Right ventricle myocardium inferior (tissue), 1 donor: Measurements from ENCODE around the gene ACVR1. TPM values are rescaled to one million over a fixed set of nuclear protein-coding genes. Genes with fewer than 3 reads are reported as not detected.
A peak's percentile ranks its signal among the peaks of the same experiment; 100 is the strongest.
"Not testable (repeated sequence)": the region's sequence is repeated elsewhere in the genome, so short reads cannot be mapped to it uniquely, and the experiment has no call there.

Experiments
- ATAC-seq: fragments of 200-7000 bp; cut with Tn5 transposase; one replicate; pipeline ENCODE4 v1.9.1; 2020; ENCODE audit warnings: mild to moderate bottlenecking, moderate library complexity
- DNase-seq: peaks from one replicate; pipeline ENCODE4 v3.0.0; 2021; ENCODE audit errors: missing footprints
- intact Hi-C: fragments of 100-400 bp; cut with DNase I; formaldehyde crosslinking; loops from one replicate; pipeline ENCODE4 v1.11.0; 2022
- total RNA-seq: library from RNA; stranded (reverse); fragmentation: NEBNext Ultra II Directional; extraction: Animal tissue kit (Norgen Biotek cat#: 25700); gene quantifications from one replicate; pipeline ENCODE4 v1.2.1, GENCODE V29; 2021
- donor health status: DM: no; HTN: yes; CAD: no; lungs with severe emphysema.

ACVR1 gene
- total RNA-seq, 1 donor from 2014 or later = 25.3 TPM

DNA sequence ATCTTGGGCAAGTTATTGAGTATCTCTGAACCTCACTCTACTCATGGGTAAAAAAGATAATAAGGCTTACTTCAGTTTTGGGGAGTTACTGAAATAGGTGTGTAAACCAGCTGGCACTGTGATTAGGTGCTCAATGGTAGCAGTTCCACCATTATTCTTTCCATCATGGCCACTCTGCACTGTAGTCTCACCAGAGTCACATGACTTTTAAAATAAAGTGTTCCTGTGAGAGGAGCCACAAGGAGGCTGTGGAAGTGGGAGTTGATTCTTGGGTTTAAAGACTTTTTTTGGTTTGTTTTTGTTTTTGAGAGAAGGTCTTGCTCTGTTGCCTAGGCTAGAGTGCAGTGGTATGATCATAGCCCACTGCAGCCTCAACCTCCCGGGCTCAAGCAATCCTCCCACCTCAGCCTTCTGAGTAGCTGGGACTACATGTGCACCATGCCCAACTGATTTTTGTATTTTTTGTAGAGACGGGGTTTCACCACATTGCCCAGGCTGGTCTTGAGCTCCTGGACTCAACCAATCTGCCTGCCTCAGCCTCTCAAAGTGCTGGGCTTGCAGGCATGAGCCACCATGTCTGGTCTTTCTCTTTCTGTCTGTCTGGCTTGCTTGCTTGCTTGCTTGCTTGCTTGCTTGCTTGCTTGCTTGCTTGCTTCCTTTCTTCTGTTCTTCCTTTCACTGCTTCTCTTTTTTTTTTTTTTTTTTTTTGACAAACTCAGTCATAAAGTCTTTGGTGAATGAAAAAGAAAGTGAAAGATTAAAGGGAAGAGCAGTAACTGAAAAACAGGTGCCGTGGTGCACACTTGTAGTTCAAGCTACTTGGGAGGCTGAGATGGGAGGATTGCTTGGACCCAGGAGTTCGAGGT is 21.2 kb upstream of the ACVR1 start:
- no peak for DNase-seq
- ATAC-seq = no peak
- intact Hi-C loops = no loop called here

DNA sequence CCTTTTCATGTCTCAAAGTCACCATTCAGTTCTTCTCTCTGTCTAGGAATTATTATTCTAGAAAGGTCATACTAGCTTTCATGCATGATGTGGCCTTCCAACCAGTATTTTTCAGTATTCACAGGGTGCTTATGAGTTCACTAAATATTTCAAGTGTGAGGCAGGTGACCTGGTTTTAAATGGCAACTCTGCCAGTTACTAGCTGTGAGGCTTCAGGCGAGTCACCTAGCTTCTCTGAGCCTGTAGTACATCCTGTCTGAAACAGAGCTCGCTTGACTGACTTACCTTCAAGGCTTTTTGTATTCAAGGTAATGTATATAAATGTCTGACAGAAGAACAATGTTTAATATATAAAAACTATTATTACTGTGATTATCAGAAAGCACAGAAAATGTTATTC is 19.4 kb upstream of the ACVR1 start:
- intact Hi-C loops = no loop called here
- DNase-seq (no peak), ATAC-seq (no peak)

GRCh38 chr2:157894694-157895435 is 18.7 kb upstream of the ACVR1 start:
- no peak for ATAC-seq
- no peak for DNase-seq
- intact Hi-C loops = no loop called here

DNA sequence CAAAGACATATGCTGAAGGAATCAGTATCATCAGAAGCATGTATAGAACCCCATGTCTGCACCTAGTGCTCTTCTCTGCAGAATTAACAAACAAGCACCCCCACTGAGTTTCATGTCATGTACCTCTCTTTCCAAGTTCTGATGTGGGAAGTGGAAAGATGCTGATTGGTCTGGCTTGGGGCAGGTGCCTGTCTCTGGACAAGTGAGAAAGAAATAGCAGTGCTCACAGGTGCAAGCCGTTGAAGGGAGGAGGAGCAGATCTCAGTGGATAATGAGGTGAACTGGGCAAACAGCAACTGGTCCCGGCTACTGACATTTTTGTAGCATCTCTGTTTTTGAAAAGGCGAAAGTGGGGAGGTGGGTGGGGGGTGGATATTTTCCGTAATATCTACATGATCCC is 17.5 kb upstream of the ACVR1 start:
- DNase-seq (no peak), ATAC-seq (no peak)
- intact Hi-C loops = no loop called here

- DNase-seq (no peak), ATAC-seq (no peak)
- intact Hi-C loops = no loop called here
Observed at GRCh38 chr2:157891643-157892041, 15.5 kb upstream of the ACVR1 start.

- intact Hi-C loops = no loop called here
- ATAC-seq (no peak), DNase-seq (no peak)
Observed at GRCh38 chr2:157890969-157891642, 15.0 kb upstream of the ACVR1 start.

DNA sequence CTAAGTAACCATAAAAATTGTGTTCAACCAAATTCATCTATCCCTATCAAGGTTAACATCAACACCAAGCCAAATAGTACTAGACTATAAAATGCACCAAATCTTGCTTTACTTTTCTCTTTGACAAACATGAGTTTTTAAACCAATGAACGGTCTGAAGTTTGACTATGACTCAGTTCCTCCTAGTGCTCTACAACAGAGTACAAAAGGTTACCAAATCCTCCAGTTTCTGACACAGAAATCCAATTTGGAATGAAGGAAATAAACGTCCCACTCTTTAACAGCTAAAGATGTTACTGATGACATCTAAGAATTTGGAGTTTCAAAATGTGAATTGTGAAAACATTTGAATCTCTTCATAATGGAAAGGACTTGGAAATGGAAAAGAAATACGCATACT is 11.8 kb upstream of the ACVR1 start:
- ATAC-seq (no peak), DNase-seq (no peak)
- intact Hi-C loops = no loop called here

DNA sequence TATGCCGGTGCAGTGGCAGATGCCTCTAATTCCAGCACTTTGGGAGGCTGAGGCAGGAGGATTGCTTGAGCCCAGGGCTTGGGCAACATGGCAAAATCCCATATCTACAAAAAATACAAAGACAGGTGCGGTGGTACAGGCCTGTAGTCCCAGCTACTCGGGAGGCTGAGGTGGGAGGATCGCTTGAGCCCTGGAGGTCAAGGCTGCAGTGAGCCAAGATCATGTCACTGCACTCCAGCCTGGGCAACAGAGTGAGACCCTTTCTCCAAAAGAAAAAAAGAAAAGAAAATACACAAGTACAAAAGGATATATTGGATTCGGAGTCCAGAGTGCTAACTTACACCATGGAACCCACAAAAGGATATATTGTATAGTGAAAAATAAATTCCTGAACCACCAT is 8.4 kb upstream of the ACVR1 start:
- ATAC-seq, intact Hi-C loops, DNase-seq: not testable (repeated sequence)

DNA sequence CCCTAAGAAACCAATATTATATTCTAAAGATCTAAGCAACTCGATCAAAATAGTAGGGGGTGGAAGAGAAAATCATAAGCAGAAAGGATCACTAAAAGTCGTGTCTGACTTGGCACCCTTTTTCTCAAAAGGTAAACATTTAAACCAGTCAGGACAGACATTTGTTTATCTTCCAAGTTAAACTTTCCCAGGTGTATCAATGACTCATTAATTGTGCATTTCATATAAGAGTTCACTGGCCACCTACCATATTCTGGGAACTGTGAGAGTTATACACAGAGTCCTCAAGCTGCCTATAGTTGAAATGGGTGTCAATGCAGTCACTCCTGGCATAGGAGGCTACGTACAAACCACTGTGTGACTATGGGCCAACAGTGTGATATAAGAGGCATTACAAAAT is 4.8 kb upstream of the ACVR1 start:
- intact Hi-C loops = no loop called here
- DNase-seq = no peak
- ATAC-seq = no peak

DNA sequence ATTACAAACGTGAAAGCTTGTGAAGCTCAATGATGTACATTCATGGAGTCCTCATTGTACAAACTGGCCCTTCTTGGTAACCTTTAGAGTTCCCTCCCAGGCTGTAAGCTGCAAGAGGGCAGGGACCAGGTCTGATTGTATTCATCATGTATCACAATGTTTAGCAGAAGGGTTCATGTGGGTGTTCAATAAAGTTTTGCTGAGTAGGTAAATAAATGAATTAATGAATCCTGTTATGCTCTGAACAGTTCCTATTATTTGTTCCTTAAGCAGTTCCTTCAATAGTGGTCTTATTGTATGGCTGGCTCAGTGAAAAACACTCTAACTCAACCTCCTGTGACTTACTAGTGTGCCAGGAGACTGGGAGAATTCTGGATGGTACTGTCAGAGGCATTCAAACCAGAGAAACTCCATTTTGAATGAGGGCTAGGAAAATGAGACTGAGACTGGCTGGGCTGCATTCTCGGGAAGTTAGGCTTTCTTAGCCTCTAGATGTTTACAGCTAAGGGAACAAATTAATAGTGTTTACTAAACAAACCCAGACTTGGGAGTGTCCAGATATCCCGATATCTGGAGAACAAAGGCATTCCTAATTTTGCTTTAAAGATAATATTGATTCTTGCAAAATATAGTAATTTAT is 1.8 kb upstream of the ACVR1 start:
- no peak for DNase-seq
- no peak for ATAC-seq
- intact Hi-C loops = loop anchor here (2.0 to 10.0 kb wide), 2 partner anchors 53 to 95 kb away; no protein-coding TSS in a partner anchor

DNA sequence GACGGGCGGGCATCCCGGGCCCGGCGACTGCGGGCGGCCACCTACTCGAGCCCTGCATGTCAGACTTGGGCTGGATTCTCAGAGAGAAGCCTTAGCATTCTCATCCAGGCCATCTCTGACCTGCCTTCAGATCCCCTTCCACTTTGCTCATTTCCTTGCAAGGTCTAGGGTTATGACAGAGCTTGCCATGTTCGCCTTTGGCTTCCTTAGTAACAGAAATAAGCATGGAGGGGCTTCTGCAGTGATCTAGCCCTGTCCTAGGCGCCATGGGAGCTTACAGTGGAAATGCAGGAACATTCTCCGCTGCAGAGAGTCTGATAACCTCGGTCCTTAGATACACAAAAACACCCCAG is 632 bp upstream of the ACVR1 start:
- intact Hi-C loops = loop anchor here (2.0 to 10.0 kb wide), 2 partner anchors 52 to 94 kb away; no protein-coding TSS in a partner anchor
- no peak for ATAC-seq
- no peak for DNase-seq

- DNase-seq = peak; percentile 79
Observed at GRCh38 chr2:157875641-157876065, 477 bp downstream of the ACVR1 start.

DNA sequence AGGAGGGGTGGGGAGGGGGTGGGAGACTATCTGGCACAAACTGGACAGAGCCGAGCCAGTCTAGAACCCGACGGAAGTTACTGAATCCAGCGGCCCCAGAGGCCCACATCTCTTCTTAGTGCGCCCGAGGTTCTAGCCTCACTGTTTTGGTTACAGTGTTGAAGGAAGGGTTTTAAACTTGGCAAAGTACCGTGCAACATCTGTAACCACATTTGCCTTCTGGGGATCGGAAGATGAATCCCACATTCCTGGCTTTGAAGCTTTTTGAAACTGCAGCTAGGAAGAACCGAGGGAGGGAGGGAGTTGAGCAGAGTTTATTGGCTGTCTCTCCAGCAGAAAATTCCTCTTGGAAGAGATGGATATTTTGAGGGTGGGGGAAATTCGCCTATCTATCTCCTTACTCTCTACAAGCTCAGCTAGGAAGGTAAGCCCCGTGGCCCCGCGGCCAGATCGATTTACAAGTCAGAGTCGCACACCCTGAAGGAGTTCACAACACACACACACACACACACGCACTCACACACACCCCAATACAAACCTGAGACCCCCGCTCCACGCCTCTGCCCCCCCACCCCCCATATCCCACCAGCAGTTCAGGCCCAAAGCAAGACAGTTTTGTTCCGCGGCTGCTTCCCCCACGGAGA is 1.0 kb downstream of the ACVR1 start:
- intact Hi-C loops = loop anchor here (2.0 to 10.0 kb wide), 2 partner anchors 34 to 50 kb away; no protein-coding TSS in a partner anchor
- DNase-seq (no peak), ATAC-seq (peak; percentile 15)

More at GRCh38 chr2:157875641-157876065, 477 bp downstream of the ACVR1 start:
- intact Hi-C loops = loop anchor here (2.0 to 10.0 kb wide), 3 partner anchors 35 to 93 kb away; no protein-coding TSS in a partner anchor
- peak; percentile 42 for ATAC-seq

- DNase-seq (peak; percentile 66), ATAC-seq (no peak)
- intact Hi-C loops = loop anchor here (2.0 to 10.0 kb wide), 2 partner anchors 34 to 50 kb away; no protein-coding TSS in a partner anchor
Observed at GRCh38 chr2:157874348-157874747, 1.8 kb downstream of the ACVR1 start.

- ATAC-seq (no peak), DNase-seq (no peak)
- intact Hi-C loops = loop anchor here (10.0 kb wide), 1 partner anchor 48 kb away; no protein-coding TSS in a partner anchor
Observed at GRCh38 chr2:157872791-157873190, 3.3 kb downstream of the ACVR1 start.

GRCh38 chr2:157871415-157871814 is 4.7 kb downstream of the ACVR1 start:
- intact Hi-C loops = loop anchor here (10.0 kb wide), 1 partner anchor 47 kb away; no protein-coding TSS in a partner anchor
- no peak for ATAC-seq
- no peak for DNase-seq

DNA sequence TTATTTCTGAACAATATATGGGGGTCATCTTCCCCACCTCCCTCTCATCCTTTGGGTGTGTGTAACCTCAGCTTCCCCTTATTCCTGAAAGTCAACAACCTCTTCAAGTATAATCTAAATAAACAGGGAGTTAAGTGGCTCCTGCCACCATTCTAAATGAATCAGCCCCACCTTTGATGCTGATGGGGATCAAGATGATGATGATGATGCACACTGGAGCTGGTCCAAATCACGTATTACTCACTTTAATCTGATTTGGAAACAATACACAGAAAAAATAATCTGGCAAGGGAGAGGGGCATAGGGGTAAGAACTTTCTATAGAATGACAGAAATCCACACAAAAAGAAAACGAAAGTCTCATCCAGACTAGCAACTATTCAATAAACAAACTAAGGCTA is 7.1 kb downstream of the ACVR1 start:
- intact Hi-C loops = no loop called here
- DNase-seq (no peak), ATAC-seq (no peak)

- intact Hi-C loops = no loop called here
Observed at GRCh38 chr2:157867703-157868102, 8.4 kb downstream of the ACVR1 start.

More at GRCh38 chr2:157867703-157868102, 8.4 kb downstream of the ACVR1 start:
- ATAC-seq (no peak), DNase-seq (no peak)
